ENCODE results near the gene UST. TPM values are rescaled to one million over a fixed set of nuclear protein-coding genes. Genes with fewer than 3 reads are reported as not detected.

Gene UST
- total and polyA plus RNA-seq, 2 donors (not counting 1 experiment from before 2014, with no cell fraction given), result 7.3 to 16.9 TPM

- TF ChIP-seq CTCF (IDR thresholded peaks at IDR 0.05) (no peak), EZH2 (IDR thresholded peaks at IDR 0.05; ENCODE audit: borderline replicate concordance, insufficient read depth, low read depth, low read length, poor library complexity, severe bottlenecking) (no peak)
- H3K27me3 Mint-ChIP-seq, result no peaks in the 10 kb centered on the region
- Histone ChIP-seq H3K36me3 (replicated peaks in 1 of 2; ENCODE audit: control extremely low read depth in 1 of 2, control insufficient read depth in 1 of 2, extremely low read depth in 1 of 2, insufficient read depth in 2 of 2, low read length in 1 of 2) (peaks cover 0 to 14% of the 10 kb centered on the region in 2 experiments), H3K27ac (ENCODE audit: low read length in 2 of 2) (no peak overlapping the region), H3K4me1 (ENCODE audit: control insufficient read depth in 2 of 2, insufficient read depth in 2 of 2, low read length in 2 of 2) (no peaks in the 10 kb centered on the region), H3K4me3 (ENCODE audit: control extremely low read depth in 1 of 5, extremely low read depth in 1 of 5, insufficient read depth in 1 of 5, low read depth in 2 of 5, low read length in 4 of 5) (no peak overlapping the region), H3K9ac (ENCODE audit: low read length) (no peak overlapping the region), H3K79me2 (ENCODE audit: control insufficient read depth, insufficient read depth, low read length) (no peaks in the 10 kb centered on the region), H3K27me3 (replicated peaks in 1 of 4; ENCODE audit: control extremely low read depth in 1 of 4, control insufficient read depth in 3 of 4, insufficient read depth in 4 of 4, low read length in 3 of 4) (no peaks in the 10 kb centered on the region), H4K20me1 (ENCODE audit: control insufficient read depth, insufficient read depth, low read length, poor library complexity, severe bottlenecking) (no peaks in the 10 kb centered on the region), H3K9me3 (ENCODE audit: control extremely low read depth in 1 of 3, control insufficient read depth in 2 of 3, insufficient read depth in 1 of 3, low read length in 2 of 3) (no peaks in the 10 kb centered on the region), H3K4me2 (replicated peaks; ENCODE audit: low read depth, low read length, poor library complexity, severe bottlenecking) (no peak overlapping the region), H2AFZ (ENCODE audit: insufficient read depth, low read depth, low read length, poor library complexity, severe bottlenecking) (no peak overlapping the region)
- ATAC-seq (ENCODE audit: low read depth) (no peak), DNase-seq (no peak)
- POLR2A ChIA-PET, result no interaction called here
- H3K9me3 Mint-ChIP-seq (ENCODE audit: insufficient read depth), result no peaks in the 10 kb centered on the region
- no peak overlapping the region for H3K4me3 Mint-ChIP-seq
- intact Hi-C loops (cut with micrococcal nuclease), result no loop called here
- H3K27ac Mint-ChIP-seq, result no peak overlapping the region
- 100% methylated on average over 1 of the region's 2 CpGs for WGBS (ENCODE audit: insufficient coverage)
- peaks cover 8% of the 10 kb centered on the region for H3K4me1 Mint-ChIP-seq
- CTCF ChIA-PET, result interaction anchor here (0.7 to 4.1 kb wide), 3 partner anchors 9 to 442 kb away, joined by 4 to 23 read pairs (median 7); no protein-coding TSS in a partner anchor
Measured at GRCh38 chr6:149076355-149076734, 329.5 kb downstream of the UST start.

- ChIA-PET CTCF (interaction anchor here (1.7 to 4.1 kb wide), 2 partner anchors 49 to 355 kb away, joined by 4 to 23 read pairs; no protein-coding TSS in a partner anchor), POLR2A (no interaction called here)
- H3K27me3 ChIP-seq (replicated peaks in 1 of 4; ENCODE audit: control extremely low read depth in 1 of 4, control insufficient read depth in 3 of 4, insufficient read depth in 4 of 4, low read length in 3 of 4), result no peaks in the 10 kb centered on the region
- Mint-ChIP-seq H3K27me3 (no peaks in the 10 kb centered on the region), H3K4me1 (peaks cover 11% of the 10 kb centered on the region), H3K9me3 (ENCODE audit: insufficient read depth) (no peaks in the 10 kb centered on the region), H3K4me3 (no peak overlapping the region), H3K27ac (no peak overlapping the region)
- H3K79me2 ChIP-seq (ENCODE audit: control insufficient read depth, insufficient read depth, low read length), result no peaks in the 10 kb centered on the region
- H2AFZ ChIP-seq (ENCODE audit: insufficient read depth, low read depth, low read length, poor library complexity, severe bottlenecking), result no peak overlapping the region
- ATAC-seq (ENCODE audit: low read depth) (no peak), DNase-seq (no peak)
- H4K20me1 ChIP-seq (ENCODE audit: control insufficient read depth, insufficient read depth, low read length, poor library complexity, severe bottlenecking), result no peaks in the 10 kb centered on the region
- intact Hi-C loops (cut with micrococcal nuclease), result no loop called here
- H3K9ac ChIP-seq (ENCODE audit: low read length), result no peak overlapping the region
- H3K4me1 ChIP-seq (ENCODE audit: control insufficient read depth in 2 of 2, insufficient read depth in 2 of 2, low read length in 2 of 2), result peaks cover 0 to 3% of the 10 kb centered on the region in 2 donors
- 92% methylated on average over 4 of the region's 6 CpGs for WGBS (ENCODE audit: insufficient coverage)
- no peak overlapping the region for H3K4me3 ChIP-seq (ENCODE audit: control extremely low read depth in 1 of 5, extremely low read depth in 1 of 5, insufficient read depth in 1 of 5, low read depth in 2 of 5, low read length in 4 of 5)
- no peak for TF ChIP-seq CTCF (IDR thresholded peaks at IDR 0.05)
- no peak overlapping the region for H3K27ac ChIP-seq (ENCODE audit: low read length in 2 of 2)
- no peaks in the 10 kb centered on the region for H3K9me3 ChIP-seq (ENCODE audit: control extremely low read depth in 1 of 3, control insufficient read depth in 2 of 3, insufficient read depth in 1 of 3, low read length in 2 of 3)
- peaks cover 0 to 14% of the 10 kb centered on the region in 2 experiments for H3K36me3 ChIP-seq (replicated peaks in 1 of 2; ENCODE audit: control extremely low read depth in 1 of 2, control insufficient read depth in 1 of 2, extremely low read depth in 1 of 2, insufficient read depth in 2 of 2, low read length in 1 of 2)
- no peak overlapping the region for H3K4me2 ChIP-seq (replicated peaks; ENCODE audit: low read depth, low read length, poor library complexity, severe bottlenecking)
Measured at GRCh38 chr6:149077208-149077607, 330.4 kb downstream of the UST start.
